Measurements from ENCODE around the gene WDR73.
A peak's percentile ranks its signal among the peaks of the same experiment; 100 is the strongest.

Gene WDR73

GRCh38 chr15:84620626-84621025 lies 33.5 kb downstream of the WDR73 start:
- DNase-seq (ENCODE audit: low read depth, low spot score): no peak

GRCh38 chr15:84616235-84616634 lies 37.8 kb downstream of the WDR73 start:
- DNase-seq (ENCODE audit: low read depth, low spot score): no peak

GRCh38 chr15:84611631-84612030 lies 42.5 kb downstream of the WDR73 start:
- DNase-seq (ENCODE audit: low read depth, low spot score): no peak

- DNase-seq (ENCODE audit: low read depth, low spot score): no peak
Measured at GRCh38 chr15:84609818-84610525, 44.1 kb downstream of the WDR73 start.

GRCh38 chr15:84608707-84609284 lies 45.3 kb downstream of the WDR73 start:
- DNase-seq (ENCODE audit: low read depth, low spot score): no peak

GRCh38 chr15:84606653-84607120 lies 47.4 kb downstream of the WDR73 start:
- no peak for DNase-seq (ENCODE audit: low read depth, low spot score)

GRCh38 chr15:84605554-84605882 lies 48.6 kb downstream of the WDR73 start:
- DNase-seq (ENCODE audit: low read depth, low spot score): no peak

- DNase-seq (ENCODE audit: low read depth, low spot score): no peak
Measured at GRCh38 chr15:84604826-84605553, 49.1 kb downstream of the WDR73 start.

- no peak for DNase-seq (ENCODE audit: low read depth, low spot score)
Measured at GRCh38 chr15:84603630-84604379, 50.3 kb downstream of the WDR73 start.

- DNase-seq (ENCODE audit: low read depth, low spot score): no peak
Measured at GRCh38 chr15:84601555-84601838, 52.6 kb downstream of the WDR73 start.

- DNase-seq (ENCODE audit: low read depth, low spot score): peak; percentile 90
Measured at GRCh38 chr15:84600687-84601554, 53.2 kb downstream of the WDR73 start, which contains the start of gene ZSCAN2. Gene ZSCAN2, plus strand, starts transcription at chr15:84601009. Its CDS starts 2,919 bp downstream, at chr15:84603928.

GRCh38 chr15:84600331-84600686 lies 53.8 kb downstream of the WDR73 start:
- peak; percentile 11 for DNase-seq (ENCODE audit: low read depth, low spot score)

GRCh38 chr15:84599906-84600305 lies 54.2 kb downstream of the WDR73 start:
- no peak for DNase-seq (ENCODE audit: low read depth, low spot score)

- no peak for DNase-seq (ENCODE audit: low read depth, low spot score)
Measured at GRCh38 chr15:84598993-84599392, 55.1 kb downstream of the WDR73 start.

GRCh38 chr15:84598250-84598649 lies 55.8 kb downstream of the WDR73 start:
- DNase-seq (ENCODE audit: low read depth, low spot score): no peak

GRCh38 chr15:84597296-84597695 lies 56.8 kb downstream of the WDR73 start:
- DNase-seq (ENCODE audit: low read depth, low spot score): no peak

GRCh38 chr15:84595660-84596059 lies 58.4 kb downstream of the WDR73 start:
- no peak for DNase-seq (ENCODE audit: low read depth, low spot score)

- DNase-seq (ENCODE audit: low read depth, low spot score): no peak
Measured at GRCh38 chr15:84594617-84595290, 59.3 kb downstream of the WDR73 start.

- DNase-seq (ENCODE audit: low read depth, low spot score): no peak
Measured at GRCh38 chr15:84591815-84592214, 62.3 kb downstream of the WDR73 start.

- no peak for DNase-seq (ENCODE audit: low read depth, low spot score)
Measured at GRCh38 chr15:84590406-84590805, 63.7 kb downstream of the WDR73 start.

Data from activated naive CD8-positive, alpha-beta T cell treated with anti-CD3 and anti-CD28 coated beads, Interleukin-2, amount 50 U/mL, for 16 hours (primary cell).